ENCODE results near the gene KLHL7. TPM values are rescaled to one million over a fixed set of nuclear protein-coding genes. Genes with fewer than 3 reads are reported as not detected.

KLHL7 gene
- total and polyA plus RNA-seq, 10 donors: 8.8 to 31.6 (median 20.1) TPM

GRCh38 chr7:23093546-23093945 lies 12.0 kb upstream of the KLHL7 start:
- intact Hi-C loops (cut with DNase I; ENCODE audit: low total_unique reads): no loop called here
- WGBS, 5 donors: 70 to 89% (median 85%) methylated on average over 1 of the region's 1 CpG
- TF ChIP-seq CTCF (IDR thresholded peaks at IDR 0.05 in 8 of 11, conservative IDR thresholded peaks at IDR 0.05 in 3 of 11) (no peak), POLR2AphosphoS5 (IDR thresholded peaks at IDR 0.05) (no peak), POLR2A (IDR thresholded peaks at IDR 0.05) (no peak)

DNA sequence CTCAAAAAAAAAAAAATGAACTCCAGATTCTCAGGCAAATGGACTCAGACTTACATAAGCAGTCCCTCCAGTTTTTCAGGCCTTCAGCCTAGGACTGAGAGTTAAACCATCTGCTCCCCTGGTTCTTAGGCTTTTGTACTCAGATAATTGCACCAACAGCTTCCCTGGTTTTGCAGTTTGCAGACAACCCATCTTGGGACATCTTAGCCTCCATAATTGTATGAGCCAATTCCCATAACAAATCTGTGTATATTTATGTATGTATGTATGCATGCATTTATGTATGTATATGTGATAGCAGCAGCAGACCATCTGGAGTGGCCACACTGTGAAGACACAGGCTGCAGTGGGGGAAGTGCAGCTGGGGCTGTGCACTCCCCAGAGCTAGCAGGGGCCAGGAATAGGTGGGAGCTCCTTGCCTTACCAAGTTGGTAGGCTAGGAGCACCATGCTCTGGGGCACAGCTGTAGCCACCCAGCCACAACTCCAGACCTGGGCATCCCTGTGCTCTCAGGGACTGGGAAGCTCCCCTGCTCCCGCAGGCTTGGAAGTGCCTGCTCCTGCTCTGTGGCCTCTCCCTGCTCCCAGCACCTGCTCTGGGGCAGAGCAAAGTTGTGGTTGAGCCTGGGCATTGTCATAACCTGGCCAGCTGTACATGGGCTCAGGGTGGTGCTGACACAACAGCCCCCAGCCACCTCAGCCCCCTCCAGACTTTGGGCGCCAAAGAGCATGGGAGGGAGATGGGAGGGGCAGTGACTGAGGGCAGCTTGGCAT lies 8.9 kb upstream of the KLHL7 start:
- Histone ChIP-seq H3K4me3 (no peak overlapping the region), H3K27ac (no peak overlapping the region), H3K27me3 (replicated peaks in 1 of 7) (no peaks in the 10 kb centered on the region), H3K36me3 (no peaks in the 10 kb centered on the region), H3K9me3 (peaks cover 0 to 14% (median 10%) of the 10 kb centered on the region in 8 donors), H3K4me1 (no peaks in the 10 kb centered on the region)
- TF ChIP-seq CTCF (IDR thresholded peaks at IDR 0.05 in 8 of 11, conservative IDR thresholded peaks at IDR 0.05 in 3 of 11) (no peak), POLR2AphosphoS5 (IDR thresholded peaks at IDR 0.05) (no peak), POLR2A (IDR thresholded peaks at IDR 0.05) (no peak)
- 80 to 100% (median 97%) methylated on average over 1 to 2 of the region's 2 CpGs for WGBS, 5 donors
- DNase-seq: no peak
- intact Hi-C loops (cut with DNase I; ENCODE audit: low total_unique reads): no loop called here

More at GRCh38 chr7:23093546-23093945, 12.0 kb upstream of the KLHL7 start:
- H3K4me1 ChIP-seq: no peaks in the 10 kb centered on the region
- no peak overlapping the region for H3K27ac ChIP-seq
- H3K36me3 ChIP-seq: no peaks in the 10 kb centered on the region
- H3K27me3 ChIP-seq (replicated peaks in 1 of 7): no peaks in the 10 kb centered on the region
- no peak for DNase-seq
- no peak overlapping the region for H3K4me3 ChIP-seq
- H3K9me3 ChIP-seq: peaks cover 0 to 14% (median 10%) of the 10 kb centered on the region in 8 donors

- Histone ChIP-seq H3K27ac (no peak overlapping the region), H3K4me1 (no peaks in the 10 kb centered on the region), H3K4me3 (no peak overlapping the region), H3K9me3 (peaks cover 0 to 20% (median 14%) of the 10 kb centered on the region in 8 donors), H3K36me3 (no peaks in the 10 kb centered on the region), H3K27me3 (replicated peaks in 1 of 7) (no peaks in the 10 kb centered on the region)
- TF ChIP-seq POLR2A (IDR thresholded peaks at IDR 0.05) (no peak), CTCF (IDR thresholded peaks at IDR 0.05 in 8 of 11, conservative IDR thresholded peaks at IDR 0.05 in 3 of 11) (no peak), POLR2AphosphoS5 (IDR thresholded peaks at IDR 0.05) (no peak)
- intact Hi-C loops (cut with DNase I; ENCODE audit: low total_unique reads): no loop called here
- no peak for DNase-seq
- WGBS, 5 donors: 85 to 97% (median 93%) methylated on average over 5 to 9 of the region's 9 CpGs
Observed at GRCh38 chr7:23098029-23098428, 7.6 kb upstream of the KLHL7 start.

- DNase-seq: no peak
- H3K27ac ChIP-seq: no peak overlapping the region
- 74 to 93% (median 90%) methylated on average over 2 of the region's 2 CpGs for WGBS, 5 donors
- no peaks in the 10 kb centered on the region for H3K36me3 ChIP-seq
- no peaks in the 10 kb centered on the region for H3K27me3 ChIP-seq (replicated peaks in 1 of 7)
- H3K4me1 ChIP-seq: no peaks in the 10 kb centered on the region
- H3K4me3 ChIP-seq: no peak overlapping the region
- intact Hi-C loops (cut with DNase I; ENCODE audit: low total_unique reads): no loop called here
- TF ChIP-seq POLR2A (IDR thresholded peaks at IDR 0.05) (no peak), POLR2AphosphoS5 (IDR thresholded peaks at IDR 0.05) (no peak), CTCF (IDR thresholded peaks at IDR 0.05 in 8 of 11, conservative IDR thresholded peaks at IDR 0.05 in 3 of 11) (no peak)
- H3K9me3 ChIP-seq: peaks cover 0 to 20% (median 14%) of the 10 kb centered on the region in 8 donors
Observed at GRCh38 chr7:23098460-23098859, 7.1 kb upstream of the KLHL7 start.
